ENCODE data around the gene GMEB2. TPM values are rescaled to one million over a fixed set of nuclear protein-coding genes. Genes with fewer than 3 reads are reported as not detected.

Gene GMEB2
- total RNA-seq, 3 donors from 2014 or later (not counting 1 experiment from before 2014, with no cell fraction given) = 11.7 to 15.1 (median 14.6) TPM

DNA sequence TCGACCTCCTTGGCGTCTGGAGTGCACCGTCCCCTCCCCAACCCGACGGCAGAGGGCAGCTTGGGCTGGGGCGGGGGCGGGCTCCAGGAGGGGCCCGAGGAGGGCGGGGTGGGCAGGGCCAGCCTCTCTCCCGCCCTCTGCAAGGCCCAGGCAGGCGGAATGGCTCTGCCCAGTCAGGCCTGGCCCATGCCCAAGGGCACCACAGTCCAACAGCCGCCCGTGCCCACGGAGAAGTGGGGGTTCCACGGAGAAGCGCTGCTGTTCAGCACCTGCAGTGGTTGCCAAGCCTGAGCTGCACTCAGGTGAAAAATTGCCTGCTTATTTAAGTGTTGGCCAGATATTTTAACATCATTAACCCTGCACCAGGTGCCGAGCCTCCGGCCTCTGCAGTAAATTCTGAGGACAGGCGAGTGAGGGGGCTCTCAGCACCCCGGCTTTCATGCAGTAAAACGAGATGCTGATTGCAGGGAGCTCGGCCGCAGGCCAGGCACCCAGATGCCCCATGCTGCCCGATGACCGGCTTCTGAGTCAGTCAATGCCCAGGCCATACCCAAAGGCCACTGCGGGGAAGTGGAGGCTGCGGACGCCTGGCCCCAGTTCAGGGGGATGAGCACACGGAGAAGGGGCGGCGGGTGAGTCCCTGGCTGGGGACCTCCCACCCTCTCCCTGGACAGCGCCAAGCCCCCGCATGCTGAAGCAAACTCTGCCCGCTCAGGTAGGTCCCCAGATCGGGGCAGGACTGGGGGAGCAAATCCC, 79.0 kb downstream of the GMEB2 start, which contains the start of gene SRMS:
TSS of gene SRMS (minus strand) at position 25 of the 756 bp plus-strand sequence. CDS start 286 bp downstream, outside the sequence.
- Mint-ChIP-seq H3K9me3 (no peaks in the 10 kb centered on the region), H3K27me3 (ENCODE audit: low read depth in 2 of 2) (peaks cover 0 to 6% of the 10 kb centered on the region in 2 donors), H3K4me1 (peaks cover 0 to 12% of the 10 kb centered on the region in 2 donors), H3K4me3 (no peak within 1 kb of the TSS), H3K27ac (no peak within 1 kb of the TSS), H3K36me3 (no peaks in the 10 kb centered on the region)
- 64% methylated on average over 35 of the region's 35 CpGs for WGBS (ENCODE audit: insufficient coverage)
- Histone ChIP-seq H3K27me3 (ENCODE audit: control insufficient read depth, insufficient read depth, low read length) (peaks cover under 1% of the 10 kb centered on the region), H3K4me3 (ENCODE audit: low read length) (no peak within 1 kb of the TSS), H3K36me3 (ENCODE audit: control insufficient read depth, insufficient read depth, low read length) (no peaks in the 10 kb centered on the region), H3K9me3 (ENCODE audit: control insufficient read depth, insufficient read depth, low read length) (no peaks in the 10 kb centered on the region), H3K27ac (ENCODE audit: low read length) (no peak within 1 kb of the TSS), H3K4me1 (ENCODE audit: control insufficient read depth, insufficient read depth, low read length) (peaks cover 22% of the 10 kb centered on the region)
- DNase-seq = no peak
- intact Hi-C loops (cut with micrococcal nuclease) = no loop called here
- TF ChIP-seq CTCF (IDR thresholded peaks at IDR 0.05) = no peak
- ATAC-seq = no peak

GRCh38 chr20:63546956-63547724, 79.8 kb downstream of the GMEB2 start:
- Histone ChIP-seq H3K27ac (ENCODE audit: low read length) (no peak overlapping the region), H3K4me3 (ENCODE audit: low read length) (no peak overlapping the region), H3K4me1 (ENCODE audit: control insufficient read depth, insufficient read depth, low read length) (peaks cover 22% of the 10 kb centered on the region), H3K27me3 (ENCODE audit: control insufficient read depth, insufficient read depth, low read length) (no peaks in the 10 kb centered on the region), H3K36me3 (ENCODE audit: control insufficient read depth, insufficient read depth, low read length) (no peaks in the 10 kb centered on the region), H3K9me3 (ENCODE audit: control insufficient read depth, insufficient read depth, low read length) (no peaks in the 10 kb centered on the region)
- Mint-ChIP-seq H3K36me3 (no peaks in the 10 kb centered on the region), H3K27me3 (ENCODE audit: low read depth in 2 of 2) (peaks cover 0 to 6% of the 10 kb centered on the region in 2 donors), H3K4me1 (peaks cover 0 to 5% of the 10 kb centered on the region in 2 donors), H3K4me3 (no peak overlapping the region), H3K9me3 (no peaks in the 10 kb centered on the region), H3K27ac (no peak overlapping the region)
- DNase-seq = no peak
- intact Hi-C loops (cut with micrococcal nuclease) = no loop called here
- WGBS (ENCODE audit: insufficient coverage) = 65% methylated on average over 58 of the region's 58 CpGs
- ATAC-seq = no peak
- no peak for TF ChIP-seq CTCF (IDR thresholded peaks at IDR 0.05)

DNA sequence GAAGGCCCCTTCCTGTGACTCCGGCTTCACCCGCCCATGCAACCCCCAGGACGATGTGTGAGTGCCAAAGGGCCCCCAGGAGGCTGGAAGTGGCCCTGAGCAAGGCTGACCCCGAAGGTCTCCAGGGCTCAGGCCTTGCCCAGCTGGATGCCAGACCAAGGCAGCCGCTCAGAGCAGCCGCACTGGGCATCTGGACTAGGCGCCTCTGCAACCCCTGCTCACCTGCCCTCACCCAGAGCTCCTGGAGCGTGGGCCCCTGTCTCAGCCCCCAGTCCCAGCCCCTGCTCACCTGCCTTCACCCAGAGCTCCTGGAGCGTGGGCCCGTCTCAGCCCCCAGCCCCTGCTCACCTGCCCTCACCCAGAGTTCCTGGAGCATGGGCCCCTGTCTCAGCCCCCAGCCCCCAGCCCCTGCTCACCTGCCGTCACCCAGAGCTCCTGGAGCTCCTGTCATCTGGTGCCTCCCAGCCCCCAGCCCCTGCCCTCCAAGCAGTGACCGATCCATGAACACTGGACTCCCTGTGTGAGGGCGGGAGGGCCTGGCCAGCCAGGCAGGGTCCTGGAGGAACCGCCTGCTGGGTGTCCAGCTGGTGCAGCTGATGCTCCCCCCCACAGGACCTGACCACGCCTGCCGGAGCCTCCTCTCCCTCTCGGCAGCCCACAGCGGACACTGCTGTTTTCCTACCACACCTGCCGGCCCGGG, 80.5 kb downstream of the GMEB2 start:
- 88% methylated on average over 20 of the region's 20 CpGs for WGBS (ENCODE audit: insufficient coverage)
- Mint-ChIP-seq H3K9me3 (no peaks in the 10 kb centered on the region), H3K27ac (no peak overlapping the region), H3K4me1 (peaks cover 0 to 5% of the 10 kb centered on the region in 2 donors), H3K4me3 (no peak overlapping the region), H3K27me3 (ENCODE audit: low read depth in 2 of 2) (peaks cover 0 to 6% of the 10 kb centered on the region in 2 donors), H3K36me3 (no peaks in the 10 kb centered on the region)
- no peaks in the 10 kb centered on the region for H3K36me3 ChIP-seq (ENCODE audit: control insufficient read depth, insufficient read depth, low read length)
- H3K4me3 ChIP-seq (ENCODE audit: low read length) = no peak overlapping the region
- ATAC-seq (no peak), DNase-seq (no peak)
- peaks cover 19% of the 10 kb centered on the region for H3K4me1 ChIP-seq (ENCODE audit: control insufficient read depth, insufficient read depth, low read length)
- no peak for TF ChIP-seq CTCF (IDR thresholded peaks at IDR 0.05)
- H3K27me3 ChIP-seq (ENCODE audit: control insufficient read depth, insufficient read depth, low read length) = no peaks in the 10 kb centered on the region
- H3K27ac ChIP-seq (ENCODE audit: low read length) = no peak overlapping the region
- intact Hi-C loops (cut with micrococcal nuclease) = no loop called here
- H3K9me3 ChIP-seq (ENCODE audit: control insufficient read depth, insufficient read depth, low read length) = no peaks in the 10 kb centered on the region

All from natural killer cell (primary cell).